NCI-H2081 treated with DMSO at 0.1 percent for 48 hours (cell line): Measurements from ENCODE around the gene KDM4B.

ENCODE experiments used
- DNase-seq: peaks from one replicate; lab custom pipeline; 2025; lab: John Stamatoyannopoulos, UW

The KDM4B gene

DNA sequence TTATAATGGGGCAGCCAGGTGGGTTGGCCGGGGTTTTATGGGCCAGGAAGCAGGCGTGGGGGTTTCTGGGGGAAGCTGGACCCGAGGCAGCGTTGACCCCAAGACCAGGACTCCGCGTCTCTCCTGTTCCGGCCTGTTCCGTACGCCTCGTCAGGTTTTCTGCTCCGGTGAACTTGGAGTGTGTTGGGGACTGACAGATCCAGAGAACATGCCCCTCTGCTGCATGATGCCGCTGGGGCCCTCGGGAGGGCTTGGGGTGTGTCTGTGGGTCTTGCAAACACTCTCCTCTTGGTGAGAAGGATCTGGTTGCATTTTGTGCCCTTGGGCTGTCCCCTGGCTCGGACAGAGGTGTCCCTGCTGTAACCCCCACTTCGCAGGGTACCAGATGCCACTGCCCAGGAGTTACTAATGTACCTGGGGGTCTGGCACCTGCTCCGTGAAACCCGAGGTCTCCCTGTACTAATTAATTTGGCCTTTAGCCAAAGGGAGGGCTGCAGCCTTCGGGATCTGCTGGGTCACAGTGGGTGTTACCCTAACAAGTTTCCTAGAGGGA, 15.6 kb downstream of the KDM4B start:
- DNase-seq: no peak

DNA sequence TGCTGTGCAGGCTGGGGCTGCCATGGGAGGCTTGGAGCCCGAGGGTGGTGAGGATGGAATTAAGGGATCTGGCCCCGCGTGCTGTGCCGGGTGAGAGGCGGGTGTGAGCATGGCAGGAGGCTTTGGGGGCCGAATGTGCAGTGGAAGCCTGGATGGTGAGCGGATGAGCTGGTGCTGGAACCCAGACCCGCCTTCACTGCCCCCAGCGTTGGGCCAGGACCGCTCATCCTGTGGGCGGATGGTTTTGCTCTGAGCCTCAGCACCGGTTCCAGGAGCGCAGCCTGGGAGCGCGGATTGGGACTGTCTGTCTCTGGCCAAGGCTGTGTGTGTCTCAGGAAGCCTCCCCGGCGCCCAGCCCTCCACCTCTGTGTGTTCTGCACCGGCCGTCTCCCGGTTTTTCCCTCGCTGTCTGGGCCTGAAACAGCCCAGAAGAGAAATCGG, 16.7 kb downstream of the KDM4B start:
- no peak for DNase-seq

DNA sequence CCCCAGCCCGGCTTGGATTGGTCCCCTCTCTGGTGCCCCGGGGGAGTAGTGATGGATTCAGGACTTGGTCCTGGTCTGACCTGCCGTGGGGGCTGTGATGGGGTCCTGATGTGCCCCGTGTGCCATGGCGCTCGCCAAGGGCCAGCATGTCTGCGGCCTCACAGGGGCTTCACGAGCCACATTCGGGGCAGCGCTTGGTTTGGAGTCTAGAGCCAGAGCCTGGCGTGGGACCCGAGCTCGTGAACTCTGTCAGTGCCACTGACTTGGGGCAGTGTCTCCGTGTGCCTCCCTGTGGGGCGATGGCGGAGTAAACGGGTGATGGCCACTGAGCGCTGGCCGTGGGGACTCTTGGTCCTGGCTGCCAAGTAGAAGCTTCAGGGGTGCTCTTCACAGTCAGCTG, 17.1 kb downstream of the KDM4B start:
- DNase-seq: no peak

DNA sequence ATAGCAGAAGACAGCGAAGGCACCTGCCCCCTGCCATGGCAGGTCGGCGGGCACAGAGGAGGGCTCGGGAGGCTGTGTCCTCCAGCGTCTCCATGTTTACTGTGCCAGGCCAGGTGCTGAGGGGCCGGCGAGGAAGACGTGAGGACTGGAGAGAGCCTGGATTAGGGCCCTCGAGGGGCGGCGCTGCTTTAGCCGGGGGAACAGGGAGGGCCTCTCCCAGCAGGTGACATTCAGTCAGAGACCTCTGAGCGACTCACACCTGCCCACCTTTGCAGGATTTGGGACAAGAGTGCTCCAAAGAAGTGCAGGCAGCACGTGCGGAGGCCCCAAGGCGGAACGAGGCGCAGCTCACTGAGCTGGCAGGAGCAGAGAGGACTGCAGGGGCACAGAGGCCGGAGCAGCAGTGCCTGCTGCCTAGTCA, 17.6 kb downstream of the KDM4B start:
- no peak for DNase-seq

DNA sequence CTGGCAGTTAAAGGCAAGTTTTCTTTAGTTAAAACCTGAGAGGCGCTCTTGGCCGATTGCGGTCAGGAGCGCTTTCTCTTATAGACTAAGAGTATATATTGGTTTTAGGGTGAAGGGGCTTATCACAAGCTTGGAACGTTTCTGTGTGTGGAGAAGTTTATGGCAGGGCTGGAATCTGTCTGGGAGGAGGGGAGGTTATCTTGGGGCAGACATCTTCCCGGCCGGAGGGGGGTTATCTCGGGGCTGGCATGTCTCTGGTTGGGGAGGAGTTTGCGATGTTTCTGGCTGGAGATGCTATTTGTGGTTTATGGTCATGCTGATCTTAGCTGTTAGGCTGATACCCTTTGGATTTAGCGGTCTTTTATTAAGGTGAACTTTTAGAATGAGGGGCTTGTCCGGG, 18.3 kb downstream of the KDM4B start:
- no peak for DNase-seq

DNA sequence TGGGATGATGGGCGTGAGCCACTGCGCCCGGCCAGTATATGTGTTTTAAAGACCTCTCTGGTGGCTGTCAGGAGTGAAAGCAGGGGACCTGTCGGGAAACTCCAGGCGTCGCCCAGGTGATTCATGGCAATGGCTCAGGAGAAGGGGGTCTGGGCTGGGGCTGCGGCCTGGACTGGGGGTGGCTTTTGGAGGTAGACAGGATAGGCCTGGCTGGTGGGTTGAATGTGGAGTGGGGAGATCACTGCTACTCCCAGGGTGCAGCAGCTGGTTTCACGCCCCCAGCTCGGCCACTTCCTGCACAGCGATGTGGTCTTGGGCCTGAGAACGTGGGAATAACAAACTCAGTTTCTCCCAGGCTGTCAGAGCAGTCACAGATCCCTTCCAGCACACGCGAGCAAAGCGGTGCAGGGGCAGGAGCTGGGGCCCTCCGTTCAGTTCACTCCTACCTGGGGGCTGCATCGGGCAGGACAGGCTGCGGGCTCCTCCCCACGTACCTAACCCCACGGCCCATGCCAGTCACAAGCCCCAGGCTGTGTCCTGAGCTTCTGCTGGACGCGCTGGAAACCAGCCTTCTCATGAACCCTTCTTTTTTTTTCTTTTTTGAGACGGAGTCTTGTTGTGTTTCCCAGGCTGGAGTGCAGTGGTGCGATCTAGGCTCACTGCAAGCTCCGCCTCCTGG, 18.9 kb downstream of the KDM4B start:
- no peak for DNase-seq

DNA sequence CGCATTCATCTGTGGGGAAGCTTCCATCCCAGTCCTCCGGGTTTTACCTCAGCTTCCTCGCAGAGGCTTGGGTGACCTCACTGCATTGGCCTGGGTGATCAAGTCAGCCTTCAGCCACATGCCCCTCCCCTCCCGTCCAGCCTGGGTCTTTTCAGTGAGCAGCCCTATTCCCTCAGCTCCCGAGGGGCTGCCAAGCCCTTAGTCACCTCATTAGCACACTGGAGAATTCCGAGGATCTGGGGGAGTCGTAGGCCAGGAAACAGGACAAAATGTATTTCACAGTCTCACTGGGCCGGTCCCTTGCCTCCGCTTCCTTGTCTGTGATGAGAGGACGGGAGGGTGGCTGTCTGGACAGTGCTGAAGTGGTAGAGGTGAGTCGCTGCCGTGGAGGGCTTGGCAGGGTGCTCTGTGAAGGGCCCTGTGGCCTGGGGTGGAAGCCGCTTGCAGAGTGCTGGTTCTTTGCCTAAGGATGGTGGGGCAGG, 19.9 kb downstream of the KDM4B start:
- DNase-seq: no peak

DNA sequence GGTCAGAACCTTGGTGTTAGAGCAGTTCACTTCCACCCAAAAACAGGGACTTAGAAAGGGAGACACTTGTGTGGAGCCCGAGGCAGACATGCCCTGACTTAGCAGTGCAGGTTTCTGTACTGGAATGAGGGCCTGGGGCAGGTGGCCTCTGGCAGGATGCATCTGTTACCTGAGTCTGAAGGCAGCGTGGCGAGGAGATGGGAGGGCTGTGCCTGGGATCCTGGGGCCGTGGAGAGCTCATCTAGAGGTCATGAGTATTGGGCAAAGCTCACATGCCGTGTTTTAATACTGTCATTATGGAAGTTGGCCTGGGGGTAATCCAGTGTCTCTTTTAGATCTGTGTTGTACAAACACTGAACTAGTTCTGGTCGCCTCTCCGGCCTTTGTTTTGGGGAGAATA, 21.4 kb downstream of the KDM4B start:
- no peak for DNase-seq

DNA sequence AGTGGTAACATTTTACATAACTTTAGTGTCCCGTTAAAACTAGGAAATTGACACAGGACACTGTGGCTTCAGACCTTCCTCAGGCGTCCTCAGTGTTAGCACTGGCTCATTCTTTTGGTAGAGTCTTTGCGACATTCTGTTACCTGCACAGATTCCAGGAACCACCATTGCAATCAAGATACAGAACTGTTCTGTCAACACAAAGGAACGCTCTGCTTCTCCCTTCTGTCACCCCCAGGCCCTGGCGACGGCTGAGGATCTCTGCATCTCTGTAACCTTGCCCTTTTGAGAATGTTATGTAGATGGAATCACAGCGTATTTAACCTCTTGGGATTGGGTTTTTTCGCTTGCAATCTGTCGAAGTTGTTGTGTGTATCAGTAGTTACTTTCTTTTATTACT, 22.6 kb downstream of the KDM4B start:
- DNase-seq: no peak

DNA sequence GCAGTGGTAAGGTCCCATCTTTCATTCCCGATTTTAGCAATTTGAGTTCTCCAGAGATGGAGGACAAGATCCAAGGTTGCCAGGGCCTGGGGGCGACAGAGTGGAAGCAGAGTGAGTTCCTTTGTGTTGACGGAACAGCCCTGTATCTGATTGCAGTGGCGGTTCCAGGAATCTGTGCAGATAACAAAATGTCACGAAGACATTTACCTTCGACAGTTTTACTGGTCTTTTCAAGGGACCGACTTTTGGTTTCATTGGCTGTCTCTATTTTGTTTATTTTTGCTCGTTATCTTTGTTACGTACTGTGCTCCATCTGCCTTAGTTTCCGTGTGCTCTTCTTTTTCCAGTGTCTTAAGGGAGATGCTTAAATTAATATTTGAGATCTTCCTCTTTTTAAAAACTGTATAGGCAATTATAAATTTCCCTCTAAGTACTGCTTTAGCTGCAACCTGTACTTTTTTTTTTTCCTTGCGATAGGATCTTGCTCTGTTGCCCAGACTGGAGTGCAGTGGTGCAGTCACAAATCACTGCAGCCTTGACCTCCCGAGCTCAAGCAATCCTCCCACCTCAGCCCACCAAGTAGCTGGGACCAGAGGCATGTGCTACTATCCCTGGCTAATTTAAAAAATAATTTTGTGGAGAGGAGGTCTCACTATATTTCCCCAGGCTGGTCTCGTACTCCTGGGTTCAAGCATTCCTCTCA, 23.2 kb downstream of the KDM4B start:
- DNase-seq: no peak

DNA sequence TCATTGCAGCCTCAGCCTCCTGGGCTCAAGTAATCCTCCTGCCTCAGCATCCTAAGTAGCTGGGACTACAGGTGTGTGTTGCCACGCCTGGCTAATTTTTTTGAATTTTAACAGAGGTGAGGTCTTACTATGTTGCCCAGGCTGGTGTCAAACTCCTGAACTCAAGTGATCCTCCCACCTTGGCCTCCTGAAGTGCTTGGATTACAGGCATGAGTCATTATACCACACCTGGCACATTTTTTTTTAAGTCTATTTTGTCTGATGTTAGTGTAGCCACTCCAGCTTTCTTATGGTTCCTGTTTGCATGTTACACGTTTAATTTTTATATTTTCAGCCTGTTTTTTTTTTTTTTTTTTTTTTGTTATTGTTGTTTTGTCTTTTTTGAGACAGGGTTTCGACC, 24.8 kb downstream of the KDM4B start:
- DNase-seq: no peak

DNA sequence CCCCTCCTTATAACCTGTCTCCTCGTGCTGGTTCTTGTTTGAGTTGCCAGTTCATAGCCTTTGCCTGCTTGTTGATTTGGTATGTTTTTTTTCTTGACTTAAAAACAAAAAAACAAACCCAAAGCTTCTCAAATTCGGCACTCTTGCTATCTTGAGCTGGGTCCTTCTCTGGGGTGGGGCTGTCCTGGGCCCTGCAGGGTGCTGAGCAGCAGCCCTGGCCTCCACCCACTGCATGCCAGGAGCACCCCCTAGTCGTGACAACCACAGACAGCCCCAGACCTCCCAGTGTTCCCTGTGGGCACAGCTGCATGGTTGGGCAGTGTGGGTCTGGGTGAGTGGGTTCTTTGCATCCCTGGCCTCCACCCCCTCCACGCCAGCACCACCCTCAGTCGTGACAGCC, 27.8 kb downstream of the KDM4B start:
- DNase-seq: no peak

DNA sequence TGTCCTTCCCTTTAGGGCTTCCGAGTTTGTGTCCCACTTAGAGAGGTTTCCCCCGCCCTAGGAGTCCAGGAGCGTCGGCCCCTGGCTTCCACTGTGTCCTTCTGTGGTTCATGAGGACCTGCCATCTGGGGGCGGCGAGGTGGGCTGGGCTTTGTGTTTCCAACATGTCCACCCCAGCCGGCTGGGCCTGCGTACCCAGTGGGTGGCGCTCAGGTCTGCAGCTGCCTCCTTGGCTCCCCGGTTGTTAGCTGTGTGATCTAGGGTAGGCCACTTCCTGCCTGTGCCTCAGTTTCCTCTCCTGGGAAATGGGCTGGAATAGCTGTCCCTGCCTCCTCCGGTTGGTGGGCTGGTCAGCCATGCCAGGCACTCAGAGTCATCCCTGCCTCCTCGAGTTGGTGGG, 28.4 kb downstream of the KDM4B start:
- no peak for DNase-seq

DNA sequence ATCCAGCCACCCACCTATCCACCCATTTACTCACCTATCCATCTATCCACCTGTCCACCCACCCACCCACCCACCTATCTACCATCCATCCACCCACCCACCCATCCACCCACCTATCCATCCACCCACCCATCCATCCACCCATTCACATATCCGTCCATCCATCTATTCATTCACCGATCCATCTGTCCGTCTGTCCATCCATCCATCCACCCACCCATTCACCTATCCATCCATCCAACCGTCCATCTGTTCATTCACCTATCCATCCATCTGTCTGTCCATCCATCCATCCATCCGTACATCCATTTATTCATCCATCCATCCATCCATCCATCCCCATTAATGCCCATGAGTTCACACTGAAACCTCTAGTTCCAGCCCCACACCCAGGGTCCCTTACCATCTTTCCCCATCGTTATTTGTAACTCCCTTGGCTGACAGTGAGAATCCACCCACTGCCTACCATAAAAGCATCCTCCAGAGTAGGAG, 31.3 kb downstream of the KDM4B start:
- no peak for DNase-seq

DNA sequence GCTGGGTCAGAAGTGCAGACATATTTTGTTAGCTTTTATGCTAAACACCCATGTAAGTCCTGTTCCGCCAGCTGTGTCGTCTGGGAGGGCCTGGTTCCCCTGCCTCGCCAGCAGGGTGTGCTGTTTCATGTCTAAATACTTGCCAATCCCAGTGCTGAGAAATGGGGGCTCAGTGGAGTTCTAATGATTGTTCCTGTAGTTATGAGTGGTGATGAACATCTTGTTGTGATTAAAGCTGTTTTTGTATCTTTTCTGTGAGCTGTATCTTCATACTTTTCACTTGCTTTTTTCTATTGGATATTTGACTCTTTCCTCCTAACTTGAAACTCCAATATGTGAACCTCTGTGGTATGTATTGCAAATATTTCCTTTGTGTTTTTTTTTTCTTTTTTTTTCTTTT, 32.7 kb downstream of the KDM4B start:
- DNase-seq: no peak

DNA sequence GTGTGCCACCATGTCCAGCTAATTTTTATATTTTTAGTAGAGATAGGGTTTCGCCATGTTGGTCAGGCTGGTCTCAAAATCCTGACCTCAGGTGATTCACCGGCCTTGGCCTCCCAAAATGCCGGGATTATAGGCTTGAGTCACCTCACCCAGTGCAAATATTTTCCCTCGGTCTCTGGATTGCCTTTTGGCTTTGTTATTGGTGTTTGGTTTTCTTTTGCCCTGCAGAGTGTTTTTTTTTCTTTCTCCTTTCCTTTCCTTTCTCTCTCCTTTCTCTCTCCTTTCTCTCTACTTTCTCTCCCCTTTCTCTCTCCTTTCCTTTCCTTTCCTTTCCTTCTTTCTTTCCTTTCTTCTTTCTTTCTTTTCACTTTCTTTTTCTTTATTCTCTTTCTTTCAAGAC, 33.2 kb downstream of the KDM4B start:
- no peak for DNase-seq

DNA sequence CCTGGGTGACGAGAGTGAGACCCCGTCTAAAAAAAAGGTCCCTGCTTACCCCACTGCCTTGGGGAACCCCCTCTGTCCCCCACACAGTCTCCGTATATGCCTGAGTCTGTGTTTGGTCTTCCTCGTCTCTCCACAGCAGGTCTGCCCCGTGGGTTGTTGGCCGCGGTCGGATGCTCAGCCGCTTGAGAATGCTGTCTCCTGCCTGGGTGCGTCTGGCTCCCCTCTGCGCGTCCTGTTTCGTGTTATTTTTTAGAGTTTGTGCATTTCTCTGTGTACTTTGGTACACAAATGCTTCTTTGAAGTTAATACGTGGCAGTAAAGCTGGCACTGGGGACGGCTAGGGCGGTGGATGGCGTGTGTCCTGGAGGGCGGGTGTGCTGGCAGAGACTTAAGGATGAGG, 34.9 kb downstream of the KDM4B start:
- no peak for DNase-seq

DNA sequence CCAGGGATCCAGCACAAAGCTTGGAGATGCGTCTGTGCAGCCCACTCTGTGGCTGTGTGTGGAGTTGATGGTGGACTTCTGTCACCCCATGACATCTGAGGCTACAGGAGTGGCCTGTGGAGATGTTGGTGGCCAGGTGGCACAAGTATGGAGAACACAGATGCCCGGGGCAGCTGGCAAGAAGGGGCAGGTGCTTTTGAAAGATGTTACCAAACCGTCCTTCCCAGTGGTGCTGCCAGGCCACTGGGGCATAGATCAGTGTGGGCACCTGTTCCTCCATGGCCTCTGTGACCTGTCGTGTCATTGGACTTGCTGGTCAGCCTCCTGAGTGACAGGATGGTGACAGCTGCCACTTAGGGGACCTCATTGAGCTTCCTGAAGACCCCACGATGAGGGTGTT, 36.2 kb downstream of the KDM4B start:
- DNase-seq: no peak

DNA sequence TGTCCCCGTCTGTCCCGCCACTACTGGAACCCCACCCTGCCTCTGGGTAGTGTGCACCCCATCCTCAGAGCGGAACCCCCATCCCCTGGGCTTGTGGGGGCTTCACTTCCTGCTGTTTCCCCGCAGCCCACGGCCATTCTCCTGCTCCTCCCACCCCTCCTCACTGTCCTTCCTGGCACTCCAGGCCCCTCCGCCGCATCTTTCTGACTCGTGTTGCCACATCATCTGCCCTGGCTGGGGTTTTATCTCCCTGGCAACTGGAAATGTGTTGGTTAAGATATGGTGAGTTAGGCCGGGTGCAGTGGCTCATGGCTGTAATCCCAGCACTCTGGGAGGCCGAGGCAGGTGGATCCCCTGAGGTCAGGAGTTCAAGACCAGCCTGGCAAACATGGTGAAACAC, 37.3 kb downstream of the KDM4B start:
- DNase-seq: no peak

DNA sequence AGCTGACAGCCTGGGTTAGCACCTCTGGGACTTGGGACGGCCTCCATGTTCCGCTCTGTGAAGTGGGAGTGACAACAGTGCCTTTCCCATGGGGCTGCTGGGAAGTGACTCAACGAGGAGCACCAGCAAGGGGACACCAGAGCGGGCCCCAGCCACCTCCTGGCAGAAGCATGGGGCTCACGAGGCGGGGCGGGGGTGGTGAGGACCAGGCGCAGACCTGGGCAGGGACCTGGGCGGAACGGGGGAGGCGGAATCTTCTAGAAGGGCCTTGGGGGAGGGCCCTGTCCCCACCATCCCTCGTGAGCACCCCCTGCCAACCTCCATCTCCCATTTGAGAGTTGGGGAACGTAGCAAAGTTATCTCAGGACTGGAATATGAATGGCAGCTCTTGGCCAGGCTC, 37.9 kb downstream of the KDM4B start:
- no peak for DNase-seq

DNA sequence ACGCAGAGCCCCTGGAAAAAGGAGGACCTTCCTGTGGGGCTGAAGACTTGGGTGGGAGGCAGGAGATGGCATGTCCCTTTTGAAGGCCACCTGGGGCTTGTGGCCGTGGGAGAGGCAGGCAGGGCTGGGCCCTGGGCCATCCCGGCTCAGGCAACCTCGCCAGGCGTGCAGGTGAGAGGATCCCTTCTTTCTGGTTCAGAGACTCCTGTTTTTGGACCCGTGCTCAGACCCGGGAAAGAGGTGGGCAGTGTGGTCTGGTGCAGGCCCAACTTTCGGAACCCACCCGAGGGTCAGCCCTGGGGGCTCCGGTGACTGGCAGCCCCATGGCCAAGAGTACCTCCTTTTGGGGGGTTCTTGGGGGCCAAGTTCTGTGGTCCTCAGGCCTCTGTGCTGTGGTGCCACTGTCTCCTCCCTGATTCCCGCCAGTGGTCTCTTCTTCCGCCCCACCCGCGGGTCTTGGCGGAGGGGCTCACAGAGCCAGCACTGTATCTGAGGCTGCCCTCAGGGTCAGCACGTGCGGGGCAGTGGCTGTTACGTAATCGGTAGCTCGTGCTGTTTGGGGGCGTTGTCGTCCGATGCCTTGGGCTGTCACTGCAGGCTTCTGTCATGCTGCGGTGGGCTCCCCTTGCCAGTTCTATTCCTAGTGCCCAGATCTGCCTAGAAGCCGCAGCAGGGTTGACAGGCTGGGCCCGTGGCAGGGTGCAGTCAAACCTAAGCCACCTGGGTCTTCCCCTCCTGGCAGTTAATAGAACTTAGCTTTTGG, 42.7 kb downstream of the KDM4B start:
- DNase-seq: no peak

DNA sequence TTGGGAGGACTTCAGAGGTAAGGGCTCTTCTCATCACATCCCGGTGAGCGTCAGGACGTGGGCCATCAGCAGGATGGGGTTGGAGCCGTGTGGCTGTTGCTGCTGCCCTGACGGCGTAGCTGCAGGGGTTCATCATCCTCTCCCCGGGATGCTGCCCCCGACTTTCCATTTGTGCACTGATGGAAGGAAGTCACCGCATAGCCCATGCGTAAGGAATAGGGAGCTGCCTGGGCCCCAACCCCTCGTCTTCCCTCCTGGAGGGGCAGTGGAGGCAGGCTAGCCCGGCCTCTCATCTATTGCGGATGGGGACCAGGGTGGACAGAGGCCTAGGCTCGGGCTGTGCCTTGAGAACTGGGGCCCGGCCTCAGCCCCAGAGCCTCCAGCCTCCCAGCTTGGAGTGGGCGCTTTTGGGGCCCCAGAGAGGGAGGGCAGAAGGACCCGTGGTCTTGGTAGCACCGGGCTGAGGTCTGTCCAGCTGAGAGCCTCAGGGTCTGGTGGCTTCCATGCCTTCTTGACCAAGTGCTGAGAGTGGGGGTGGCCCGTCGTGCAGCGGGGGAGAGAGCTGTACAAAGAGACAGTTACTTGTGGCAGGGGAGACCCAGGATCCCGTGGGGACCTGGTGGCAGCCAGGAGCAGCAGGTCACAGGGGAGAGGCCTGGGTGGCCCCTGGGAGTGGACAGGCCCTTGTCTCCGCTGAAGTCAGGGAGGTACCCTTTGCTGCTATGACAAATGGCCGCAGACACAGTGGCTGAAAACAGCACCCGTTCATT, 44.0 kb downstream of the KDM4B start:
- DNase-seq: no peak
